Loucy (cell line): ENCODE measurements around the gene C8G.

ENCODE experiments used
- H2AFZ ChIP-seq: fragments of 200-600 bp; sonication (generic); 2 replicates; pipeline ENCODE4 v1.6.0; 2016; ENCODE audit warnings: antibody characterized with exemption, mild to moderate bottlenecking, low read length, moderate library complexity
- H3F3A ChIP-seq: fragments of 200-600 bp; 2 replicates; pipeline ENCODE4 v1.6.0; 2016; ENCODE audit warnings: antibody characterized with exemption, low read depth, mild to moderate bottlenecking
- H3K27me3 ChIP-seq: fragments of 200-600 bp; sonication (generic); 2 replicates; pipeline ENCODE4 v1.6.1; 2014; ENCODE audit warnings: low read length, mild to moderate bottlenecking; ENCODE audit not compliant: insufficient read depth, poor library complexity, severe bottlenecking
- H3K36me3 ChIP-seq: fragments of 200-600 bp; sonication (generic); 2 replicates; pipeline ENCODE4 v1.6.1; 2016; ENCODE audit warnings: low read length; ENCODE audit not compliant: insufficient read depth
- H3K4me1 ChIP-seq: fragments of 200-600 bp; sonication (generic); 2 replicates; pipeline ENCODE4 v1.5.1; 2014; ENCODE audit warnings: low read length, mild to moderate bottlenecking; ENCODE audit not compliant: insufficient read depth, poor library complexity, severe bottlenecking
- H3K4me2 ChIP-seq: fragments of 200-600 bp; sonication (generic); 2 replicates; pipeline ENCODE4 v1.6.0; 2014; ENCODE audit warnings: antibody characterized with exemption, low read length, low read depth, mild to moderate bottlenecking; ENCODE audit not compliant: poor library complexity, severe bottlenecking
- H3K4me3 ChIP-seq: fragments of 200-600 bp; sonication (generic); 2 replicates; pipeline ENCODE4 v1.5.1; 2014; ENCODE audit warnings: low read length, mild to moderate bottlenecking, mixed read lengths; ENCODE audit not compliant: poor library complexity, severe bottlenecking
- H3K79me2 ChIP-seq: fragments of 200-600 bp; sonication (generic); 2 replicates; pipeline ENCODE4 v1.6.1; 2014; ENCODE audit warnings: low read length; ENCODE audit not compliant: insufficient read depth
- H3K9ac ChIP-seq: fragments of 200-600 bp; sonication (generic); 2 replicates; pipeline ENCODE4 v1.6.0; 2014; ENCODE audit warnings: mild to moderate bottlenecking, low read depth, low read length, moderate library complexity; ENCODE audit not compliant: poor library complexity, severe bottlenecking
- H3K9me2 ChIP-seq: fragments of 200-600 bp; sonication (generic); replicated peaks from 2 replicates; pipeline ENCODE4 v1.6.1; 2016; ENCODE audit warnings: low read depth, low read length, mixed read lengths
- H3K9me3 ChIP-seq: fragments of 200-600 bp; sonication (generic); 2 replicates; pipeline ENCODE4 v1.6.1; 2014; ENCODE audit warnings: mild to moderate bottlenecking, antibody characterized with exemption, low read length, low read depth; ENCODE audit not compliant: insufficient read depth
- H4K20me1 ChIP-seq: fragments of 200-600 bp; sonication (generic); 2 replicates; pipeline ENCODE4 v1.6.0; 2014; ENCODE audit warnings: antibody characterized with exemption, low read length, mild to moderate bottlenecking; ENCODE audit not compliant: insufficient read depth, poor library complexity, severe bottlenecking
- CTCF ChIP-seq: fragments of 200-600 bp; sonication (generic); conservative IDR thresholded peaks from 2 replicates; pipeline ENCODE4 v1.5.1; 2014; ENCODE audit warnings: mild to moderate bottlenecking, antibody characterized with exemption, low read length
- EZH2phosphoT487 ChIP-seq: fragments of 200-600 bp; IDR thresholded peaks from 2 replicates; pipeline ENCODE4 v1.6.1; 2018; ENCODE audit warnings: antibody characterized with exemption, mild to moderate bottlenecking, moderate library complexity, borderline replicate concordance

The C8G gene

GRCh38 chr9:136982232-136983051 lies 37.4 kb downstream of the C8G start, which contains the start of gene LCNL1:
Gene LCNL1, plus strand, starts transcription at chr9:136982993. Its CDS starts 594 bp downstream, at chr9:136983587.
- H3K9ac ChIP-seq = no peak within 1 kb of the TSS
- no peaks in the 10 kb centered on the region for H4K20me1 ChIP-seq
- no peaks in the 10 kb centered on the region for H3K36me3 ChIP-seq
- H2AFZ ChIP-seq = no peak within 1 kb of the TSS
- H3K4me3 ChIP-seq = no peak within 1 kb of the TSS
- no peaks in the 10 kb centered on the region for H3K9me2 ChIP-seq
- H3K27me3 ChIP-seq = no peaks in the 10 kb centered on the region
- TF ChIP-seq CTCF (no peak), EZH2phosphoT487 (no peak)
- H3K4me2 ChIP-seq = no peak within 1 kb of the TSS
- no peaks in the 10 kb centered on the region for H3K4me1 ChIP-seq
- no peaks in the 10 kb centered on the region for H3K9me3 ChIP-seq
- H3F3A ChIP-seq = no peaks in the 10 kb centered on the region
- no peaks in the 10 kb centered on the region for H3K79me2 ChIP-seq

GRCh38 chr9:136983167-136983566 lies 38.1 kb downstream of the C8G start:
- H3K4me2 ChIP-seq = no peak overlapping the region

GRCh38 chr9:136983656-136984314 lies 38.7 kb downstream of the C8G start:
- Histone ChIP-seq H3K9me2 (no peaks in the 10 kb centered on the region), H3K9me3 (no peaks in the 10 kb centered on the region), H3K36me3 (no peaks in the 10 kb centered on the region), H2AFZ (no peak overlapping the region), H3K4me2 (no peak overlapping the region), H4K20me1 (no peaks in the 10 kb centered on the region), H3F3A (no peaks in the 10 kb centered on the region), H3K4me3 (no peak overlapping the region), H3K79me2 (no peaks in the 10 kb centered on the region), H3K4me1 (no peaks in the 10 kb centered on the region), H3K27me3 (no peaks in the 10 kb centered on the region), H3K9ac (no peak overlapping the region)
- TF ChIP-seq EZH2phosphoT487 (no peak), CTCF (no peak)

More at GRCh38 chr9:136983167-136983566, 38.1 kb downstream of the C8G start:
- no peak overlapping the region for H3K4me3 ChIP-seq
- H3K4me1 ChIP-seq = no peaks in the 10 kb centered on the region
- no peaks in the 10 kb centered on the region for H4K20me1 ChIP-seq
- TF ChIP-seq EZH2phosphoT487 = no peak
- no peak for TF ChIP-seq CTCF
- no peaks in the 10 kb centered on the region for H3K9me2 ChIP-seq
- H3K79me2 ChIP-seq = no peaks in the 10 kb centered on the region
- no peaks in the 10 kb centered on the region for H3K36me3 ChIP-seq
- no peak overlapping the region for H2AFZ ChIP-seq
- H3K9me3 ChIP-seq = no peaks in the 10 kb centered on the region
- no peaks in the 10 kb centered on the region for H3F3A ChIP-seq
- no peak overlapping the region for H3K9ac ChIP-seq
- no peaks in the 10 kb centered on the region for H3K27me3 ChIP-seq
